Measurements from ENCODE around the gene ZNF580. TPM values are rescaled to one million over a fixed set of nuclear protein-coding genes. Genes with fewer than 3 reads are reported as not detected.

The ZNF580 gene
- polyA plus RNA-seq, 3 donors: 9.7 to 46.5 (median 10.7) TPM

GRCh38 chr19:55685776-55686175, 45.0 kb downstream of the ZNF580 start:
- Histone ChIP-seq H3K4me2 (replicated peaks; ENCODE audit: extremely low read depth, low read length, poor library complexity, severe bottlenecking) (no peak overlapping the region), H3K4me1 (ENCODE audit: control insufficient read depth in 1 of 2, insufficient read depth in 2 of 2, low read length in 2 of 2) (peaks cover 0 to 2% of the 10 kb centered on the region in 2 donors), H3K9ac (ENCODE audit: insufficient read depth, low read length, poor library complexity, severe bottlenecking) (no peak overlapping the region), H3K36me3 (replicated peaks in 1 of 2; ENCODE audit: control insufficient read depth in 1 of 2, insufficient read depth in 2 of 2, low read length in 2 of 2) (peaks cover 87 to 94% of the 10 kb centered on the region in 2 donors), H3K27ac (ENCODE audit: low read depth in 1 of 2, low read length in 2 of 2) (no peak overlapping the region), H2AFZ (ENCODE audit: insufficient read depth, low read depth, low read length, poor library complexity, severe bottlenecking) (no peak overlapping the region), H3K27me3 (ENCODE audit: control insufficient read depth in 2 of 2, insufficient read depth in 2 of 2, low read length in 2 of 2) (no peaks in the 10 kb centered on the region), H3K4me3 (replicated peaks in 1 of 3; ENCODE audit: low read depth in 2 of 3, low read length in 3 of 3) (no peak overlapping the region), H3K79me2 (ENCODE audit: insufficient read depth, low read length) (peaks cover 74% of the 10 kb centered on the region), H4K20me1 (ENCODE audit: insufficient read depth, low read length) (peaks cover 96% of the 10 kb centered on the region), H3K9me3 (replicated peaks in 1 of 2; ENCODE audit: control insufficient read depth in 1 of 2, insufficient read depth in 1 of 2, low read length in 2 of 2) (no peaks in the 10 kb centered on the region)
- WGBS (ENCODE audit: insufficient coverage): 88% methylated on average over 5 of the region's 6 CpGs
- no peak for TF ChIP-seq CTCF (IDR thresholded peaks at IDR 0.05)
- H3K9me3 Mint-ChIP-seq: no peaks in the 10 kb centered on the region
- DNase-seq: no peak
- peak overlapping the region in 2 of 7 donors; percentile 51 to 84 for H3K27ac Mint-ChIP-seq
- peaks cover 66 to 95% of the 10 kb centered on the region in 2 donors for H3K36me3 Mint-ChIP-seq
- no peaks in the 10 kb centered on the region for H3K27me3 Mint-ChIP-seq (ENCODE audit: low read depth in 3 of 3)
- intact Hi-C loops (cut with micrococcal nuclease): no loop called here
- H3K4me1 Mint-ChIP-seq: peaks cover 3% of the 10 kb centered on the region
- H3K4me3 Mint-ChIP-seq: no peak overlapping the region

- H3K36me3 Mint-ChIP-seq: peaks cover 66 to 95% of the 10 kb centered on the region in 2 donors
- 96% methylated on average over 27 of the region's 29 CpGs for WGBS (ENCODE audit: insufficient coverage)
- Histone ChIP-seq H3K4me3 (replicated peaks in 1 of 3; ENCODE audit: low read depth in 2 of 3, low read length in 3 of 3) (no peak overlapping the region), H3K4me2 (replicated peaks; ENCODE audit: extremely low read depth, low read length, poor library complexity, severe bottlenecking) (no peak overlapping the region), H3K36me3 (replicated peaks in 1 of 2; ENCODE audit: control insufficient read depth in 1 of 2, insufficient read depth in 2 of 2, low read length in 2 of 2) (peaks cover 86 to 94% of the 10 kb centered on the region in 2 donors), H3K79me2 (ENCODE audit: insufficient read depth, low read length) (peaks cover 66% of the 10 kb centered on the region), H3K4me1 (ENCODE audit: control insufficient read depth in 1 of 2, insufficient read depth in 2 of 2, low read length in 2 of 2) (no peaks in the 10 kb centered on the region), H3K27me3 (ENCODE audit: control insufficient read depth in 2 of 2, insufficient read depth in 2 of 2, low read length in 2 of 2) (no peaks in the 10 kb centered on the region), H3K9me3 (replicated peaks in 1 of 2; ENCODE audit: control insufficient read depth in 1 of 2, insufficient read depth in 1 of 2, low read length in 2 of 2) (no peaks in the 10 kb centered on the region), H3K27ac (ENCODE audit: low read depth in 1 of 2, low read length in 2 of 2) (peak overlapping the region in 1 of 2 donors; percentile 14), H4K20me1 (ENCODE audit: insufficient read depth, low read length) (peaks cover 96% of the 10 kb centered on the region), H2AFZ (ENCODE audit: insufficient read depth, low read depth, low read length, poor library complexity, severe bottlenecking) (no peak overlapping the region), H3K9ac (ENCODE audit: insufficient read depth, low read length, poor library complexity, severe bottlenecking) (no peak overlapping the region)
- no peaks in the 10 kb centered on the region for H3K9me3 Mint-ChIP-seq
- peaks cover 2% of the 10 kb centered on the region for H3K4me1 Mint-ChIP-seq
- DNase-seq: no peak
- peak overlapping the region in 5 of 7 donors; percentile 19 to 84 (median 72) for H3K27ac Mint-ChIP-seq
- TF ChIP-seq CTCF (IDR thresholded peaks at IDR 0.05): no peak
- H3K27me3 Mint-ChIP-seq (ENCODE audit: low read depth in 3 of 3): no peaks in the 10 kb centered on the region
- H3K4me3 Mint-ChIP-seq: no peak overlapping the region
- intact Hi-C loops (cut with micrococcal nuclease): no loop called here
Observed at GRCh38 chr19:55686311-55687050, 45.7 kb downstream of the ZNF580 start.

Measured in CD14-positive monocyte (primary cell).